Adrenal gland (tissue), 12 donors: ENCODE data around the gene INS. TPM values are rescaled to one million over a fixed set of nuclear protein-coding genes. Genes with fewer than 3 reads are reported as not detected.
A peak's percentile ranks its signal among the peaks of the same experiment; 100 is the strongest.

ENCODE experiments used
- DNase-seq, 7 donors: peaks; one replicate each; pipeline ENCODE4 v3.0.0-alpha.2; 2019 to 2020
- H3K27ac ChIP-seq, 5 donors: fragments of 200-600 bp; sonication (generic) in 4 of 5; 1 replicate in 3 of 5; 2 replicates in 2 of 5; pipeline versions ENCODE4 v1.5.1 to v1.8.0; 2016 to 2020; ENCODE audit warnings: mild to moderate bottlenecking in 1 of 5
- H3K27me3 ChIP-seq: fragments of 200-600 bp; 2 replicates; pipeline ENCODE4 v1.8.0; 2021
- H3K36me3 ChIP-seq, 2 donors: fragments of 200-600 bp; replicated peaks in 1 of 2; 1 replicate in 1 of 2; 2 replicates in 1 of 2; pipeline versions ENCODE4 v1.5.1 to v1.8.0; 2018 to 2022
- H3K4me1 ChIP-seq, 2 donors: fragments of 200-600 bp; replicated peaks in 1 of 2; 1 replicate in 1 of 2; 2 replicates in 1 of 2; pipeline versions ENCODE4 v1.5.1 to v1.8.0; 2018 to 2021
- H3K4me3 ChIP-seq, 4 donors: fragments of 200-600 bp; sonication (generic) in 3 of 4; one replicate each; pipeline ENCODE4 v1.5.1; 2016 to 2018
- H3K9me3 ChIP-seq, 3 donors: fragments of 200-600 bp; sonication (generic) in 1 of 3; replicated peaks in 1 of 3; 1 replicate in 2 of 3; 2 replicates in 1 of 3; pipeline versions ENCODE4 v1.5.1 to v1.8.0; 2016 to 2021
- POLR2A ChIP-seq, 2 donors: fragments of 450-650 bp; IDR thresholded peaks; one replicate each; pipeline ENCODE4 v1.6.1; 2017; ENCODE audit warnings: antibody characterized with exemption in 2 of 2, mild to moderate bottlenecking in 2 of 2, moderate library complexity in 1 of 2
- WGBS, 4 donors: extraction: QIAGEN DNeasy Blood & Tissue Kit in 2 of 4; methylation state at CpG; one replicate each; pipeline versions ENCODE4 v1.1.5 to v1.1.7; 2013 to 2017; 5-methylcytosine and 5-hydroxymethylcytosine counted together
- intact Hi-C, 2 donors: fragments of 100-400 bp; cut with DNase I; formaldehyde crosslinking; loops; one replicate each; pipeline versions ENCODE4 v1.14.1 to v1.15.0; 2022 to 2023
- polyA plus RNA-seq, 3 donors: library from polyadenylated mRNA; stranded (reverse); fragments of 200-250 nt in 2 of 3; fragments of 350-450 nt in 1 of 3; fragmentation: Illumina TruSeq in 1 of 3; extraction: RNeasy Lipid Tissue Mini Kit (QIAGEN cat#74804) in 1 of 3; gene quantifications; one replicate each; pipeline ENCODE4 v1.2.3, GENCODE V29; 2013 to 2014
- total RNA-seq, 9 donors: library from RNA; depleted of rRNA in 4 of 9; stranded (reverse); fragments of >200 nt in 4 of 9; fragments of 120-200 nt in 1 of 9; fragmentation: NEBNext Ultra II Directional in 1 of 9; extraction: Animal tissue kit (Norgen Biotek cat#: 25700) in 1 of 9; gene quantifications; one replicate each; pipeline versions ENCODE4 v1.1.0 to v1.2.4, GENCODE V29; 2013 to 2023
- TF ChIP-seq, protein P1 (sequence below), 6 experiments: fragments of 450-650 bp in 4 of 6; fragments of 200-600 bp in 2 of 6; sonication (generic) in 1 of 6; IDR thresholded peaks; 1 replicate in 5 of 6; 2 replicates in 1 of 6; pipeline versions ENCODE4 v1.5.1 to v1.8.0; 2016 to 2021; ENCODE audit warnings: antibody characterized with exemption in 6 of 6, mild to moderate bottlenecking in 2 of 6, moderate library complexity in 1 of 6
- donor health status: healthy with polysubstance abuse.
- donor health status: Bipolar disorder and iron deficiency.
- donor health status: DM: yes; HTN: yes; CAD: no.
- donor health status: DM: no; HTN: no; CAD: no.
- donor health status: DM: no; HTN: no; CAD: no.
- donor health status: DM: yes; HTN: yes; CAD: no.

INS gene
- total and polyA plus RNA-seq, 12 donors, result 0.72 to 45.2 (median 6.5) TPM; not detected in 8

DNA sequence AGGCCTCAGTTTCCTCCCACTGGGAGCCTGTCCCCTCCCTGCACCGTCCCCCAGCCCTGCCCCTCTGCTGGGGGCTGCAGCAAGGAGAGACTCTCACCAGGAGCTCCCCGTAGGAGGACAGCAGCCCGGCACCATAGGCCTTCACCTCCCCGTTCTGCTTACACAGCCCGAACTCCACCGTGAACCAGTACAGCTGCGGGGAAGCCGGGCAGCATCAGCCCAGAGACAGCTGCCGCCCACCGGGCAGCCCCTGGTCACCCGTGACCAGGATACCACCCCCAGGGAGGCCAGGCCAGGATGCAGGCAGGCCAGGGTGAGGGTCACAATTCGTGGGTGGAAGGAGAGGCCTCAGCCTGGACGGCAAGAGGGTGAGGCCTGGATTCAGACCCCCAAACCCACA, 4.6 kb upstream of the INS start:
- Histone ChIP-seq H3K9me3 (no peaks in the 10 kb centered on the region), H3K27ac (peak overlapping the region in 1 of 5 donors; percentile 38), H3K27me3 (peaks cover 16% of the 10 kb centered on the region), H3K4me3 (no peak overlapping the region), H3K36me3 (no peaks in the 10 kb centered on the region), H3K4me1 (peaks cover 0 to 6% of the 10 kb centered on the region in 2 donors)
- TF ChIP-seq, protein P1, sequence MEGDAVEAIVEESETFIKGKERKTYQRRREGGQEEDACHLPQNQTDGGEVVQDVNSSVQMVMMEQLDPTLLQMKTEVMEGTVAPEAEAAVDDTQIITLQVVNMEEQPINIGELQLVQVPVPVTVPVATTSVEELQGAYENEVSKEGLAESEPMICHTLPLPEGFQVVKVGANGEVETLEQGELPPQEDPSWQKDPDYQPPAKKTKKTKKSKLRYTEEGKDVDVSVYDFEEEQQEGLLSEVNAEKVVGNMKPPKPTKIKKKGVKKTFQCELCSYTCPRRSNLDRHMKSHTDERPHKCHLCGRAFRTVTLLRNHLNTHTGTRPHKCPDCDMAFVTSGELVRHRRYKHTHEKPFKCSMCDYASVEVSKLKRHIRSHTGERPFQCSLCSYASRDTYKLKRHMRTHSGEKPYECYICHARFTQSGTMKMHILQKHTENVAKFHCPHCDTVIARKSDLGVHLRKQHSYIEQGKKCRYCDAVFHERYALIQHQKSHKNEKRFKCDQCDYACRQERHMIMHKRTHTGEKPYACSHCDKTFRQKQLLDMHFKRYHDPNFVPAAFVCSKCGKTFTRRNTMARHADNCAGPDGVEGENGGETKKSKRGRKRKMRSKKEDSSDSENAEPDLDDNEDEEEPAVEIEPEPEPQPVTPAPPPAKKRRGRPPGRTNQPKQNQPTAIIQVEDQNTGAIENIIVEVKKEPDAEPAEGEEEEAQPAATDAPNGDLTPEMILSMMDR (IDR thresholded peaks at IDR 0.05), result no peak
- no peak for TF ChIP-seq POLR2A (IDR thresholded peaks at IDR 0.05)
- intact Hi-C loops, result no loop called here
- 69 to 90% (median 73%) methylated on average over 2 to 13 of the region's 13 CpGs for WGBS, 4 donors
- no peak for DNase-seq

DNA sequence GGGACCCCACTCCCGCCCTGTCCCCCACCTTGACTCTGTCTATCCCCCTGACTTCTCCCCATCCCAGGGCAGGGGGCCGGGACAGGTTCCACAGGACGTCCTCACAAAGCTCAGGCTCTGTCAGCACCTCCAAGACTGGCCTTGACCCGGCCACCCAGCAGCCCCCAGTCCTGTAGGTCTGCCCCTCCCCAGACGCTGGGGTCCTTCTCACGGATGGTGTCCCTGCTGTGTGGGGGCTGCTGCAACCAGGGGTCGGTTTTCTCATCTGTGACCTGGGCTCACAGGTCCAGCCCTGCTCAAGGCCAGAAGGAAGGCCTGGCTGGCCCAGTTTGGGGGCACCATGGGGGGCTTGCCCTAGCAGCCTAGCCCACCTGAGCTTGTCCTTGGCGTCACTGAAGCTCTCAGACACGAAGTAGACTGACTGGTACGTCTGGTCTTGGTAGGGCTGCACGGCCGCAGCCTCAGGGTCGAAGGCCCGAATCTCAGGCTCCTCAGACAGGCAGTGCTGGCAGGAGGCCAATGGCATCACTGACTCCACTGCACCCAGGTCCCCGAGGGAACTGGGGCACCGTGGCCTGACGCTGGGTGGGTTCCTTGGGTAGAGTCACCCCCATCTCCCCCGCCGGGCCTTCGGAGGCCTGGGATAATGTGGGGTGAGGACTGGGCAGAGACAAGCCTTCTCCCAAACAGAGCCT, 4.0 kb upstream of the INS start:
- Histone ChIP-seq H3K9me3 (no peaks in the 10 kb centered on the region), H3K4me1 (peaks cover 0 to 6% of the 10 kb centered on the region in 2 donors), H3K4me3 (no peak overlapping the region), H3K27me3 (peaks cover 16% of the 10 kb centered on the region), H3K27ac (peak overlapping the region in 1 of 5 donors; percentile 38), H3K36me3 (no peaks in the 10 kb centered on the region)
- peak in 4 of 7 donors; percentile 35 to 71 (median 42) for DNase-seq
- WGBS, 4 donors, result 40 to 61% (median 60%) methylated on average over 1 to 20 of the region's 20 CpGs
- intact Hi-C loops, result no loop called here
- TF ChIP-seq, protein P1 (IDR thresholded peaks at IDR 0.05), result no peak
- no peak for TF ChIP-seq POLR2A (IDR thresholded peaks at IDR 0.05)

DNA sequence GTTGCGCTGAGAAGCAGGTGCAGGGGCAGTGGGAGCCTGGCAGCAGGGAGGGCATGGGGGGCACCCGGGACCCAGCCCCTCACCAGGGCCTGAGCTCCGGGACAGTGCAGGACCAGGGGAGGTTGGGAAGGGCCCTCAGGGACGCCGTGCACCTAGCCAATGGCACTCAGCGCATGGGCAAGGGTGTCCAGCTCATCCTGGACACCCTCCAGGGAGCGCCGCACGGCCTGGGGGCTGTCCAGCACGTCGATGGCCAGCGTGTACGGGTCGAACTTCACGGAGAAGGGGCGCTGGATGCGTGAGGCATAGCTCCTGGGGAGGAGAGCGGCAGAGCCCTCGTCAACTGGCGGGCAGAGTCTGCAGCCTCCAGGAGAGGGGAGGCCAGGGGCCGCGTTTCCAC, 3.1 kb upstream of the INS start:
- peaks cover 0 to 6% of the 10 kb centered on the region in 2 donors for H3K4me1 ChIP-seq
- WGBS, 4 donors, result 85 to 91% (median 87%) methylated on average over 7 to 22 of the region's 22 CpGs

DNA sequence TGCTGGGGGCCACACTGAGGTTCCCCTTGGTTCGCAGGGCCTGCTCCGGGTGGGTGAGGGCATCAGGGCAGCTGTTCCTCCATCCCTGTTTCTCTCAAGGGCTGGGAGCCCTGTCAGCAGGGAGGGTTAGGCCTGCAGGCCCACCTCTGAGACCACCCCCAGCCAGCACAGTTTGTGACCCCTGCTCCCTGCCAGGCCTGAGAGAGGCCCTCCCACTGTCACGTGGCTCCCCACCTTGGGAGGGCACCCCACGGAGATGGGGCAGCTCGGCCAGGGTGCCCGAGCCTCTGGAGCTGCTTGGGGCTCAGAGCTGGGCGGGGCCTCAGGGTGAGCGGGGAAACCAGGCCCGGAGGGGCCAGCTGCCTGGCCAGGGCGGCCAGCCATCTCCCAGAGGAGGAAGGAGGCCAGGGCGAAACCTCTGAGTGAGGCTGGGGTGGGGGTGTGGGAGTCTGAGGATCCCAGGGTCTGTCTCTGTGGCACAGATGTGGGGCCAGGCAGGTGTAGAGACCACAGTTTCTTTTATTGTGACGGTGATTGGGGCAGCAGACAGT, 2.5 kb upstream of the INS start:
- 78 to 85% (median 83%) methylated on average over 2 to 12 of the region's 12 CpGs for WGBS, 4 donors
- TF ChIP-seq POLR2A (IDR thresholded peaks at IDR 0.05), result no peak
- TF ChIP-seq, protein P1 (IDR thresholded peaks at IDR 0.05), result no peak
- H3K4me1 ChIP-seq, result peaks cover 0 to 6% of the 10 kb centered on the region in 2 donors
- H3K4me3 ChIP-seq, result no peak overlapping the region
- DNase-seq, result no peak
- H3K36me3 ChIP-seq, result no peaks in the 10 kb centered on the region
- H3K9me3 ChIP-seq, result no peaks in the 10 kb centered on the region
- intact Hi-C loops, result no loop called here
- H3K27me3 ChIP-seq, result peaks cover 16% of the 10 kb centered on the region
- no peak overlapping the region for H3K27ac ChIP-seq

More for the DNA sequence above, 3.1 kb upstream of the INS start:
- intact Hi-C loops, result no loop called here
- H3K9me3 ChIP-seq, result no peaks in the 10 kb centered on the region
- no peaks in the 10 kb centered on the region for H3K36me3 ChIP-seq
- no peak overlapping the region for H3K27ac ChIP-seq
- H3K4me3 ChIP-seq, result no peak overlapping the region
- peaks cover 16% of the 10 kb centered on the region for H3K27me3 ChIP-seq
- no peak for DNase-seq
- TF ChIP-seq POLR2A (IDR thresholded peaks at IDR 0.05), result no peak
- TF ChIP-seq, protein P1 (IDR thresholded peaks at IDR 0.05), result no peak
